HG02885 (cell line): ENCODE results near the gene TNS2.
"Not testable (repeated sequence)": the region's sequence is repeated elsewhere in the genome, so short reads cannot be mapped to it uniquely, and the experiment has no call there.

Experiments
- ATAC-seq: cut with Tn5 transposase; IDR thresholded peaks from one replicate; pipeline ENCODE4 v1.9.1; 2021; ENCODE audit warnings: mild to moderate bottlenecking; ENCODE audit not compliant: unreplicated experiment, poor library complexity

Gene TNS2

GRCh38 chr12:53105256-53105655 is 55.4 kb downstream of the TNS2 start:
- no peak for ATAC-seq

- no peak for ATAC-seq
Measured at GRCh38 chr12:53105712-53106439, 56.0 kb downstream of the TNS2 start.

GRCh38 chr12:53107122-53107521 is 57.3 kb downstream of the TNS2 start:
- ATAC-seq: no peak

GRCh38 chr12:53112431-53112830 is 62.6 kb downstream of the TNS2 start:
- ATAC-seq: not testable (repeated sequence)

- ATAC-seq: no peak
Measured at GRCh38 chr12:53113136-53113705, 63.4 kb downstream of the TNS2 start.

- ATAC-seq: no peak
Measured at GRCh38 chr12:53113951-53114350, 64.1 kb downstream of the TNS2 start.
